ENCODE results near the gene NKX2-1.

NKX2-1 gene

GRCh38 chr14:36521598-36522345 lies 1.7 kb upstream of the NKX2-1 start:
- Mint-ChIP-seq H3K4me3 (no peak overlapping the region), H3K36me3 (no peaks in the 10 kb centered on the region), H3K27me3 (peaks cover 48% of the 10 kb centered on the region)

GRCh38 chr14:36520601-36521525 lies 831 bp upstream of the NKX2-1 start:
- peak overlapping the region; percentile 30 for H3K4me3 Mint-ChIP-seq
- no peaks in the 10 kb centered on the region for H3K9me3 Mint-ChIP-seq
- peaks cover 13% of the 10 kb centered on the region for H3K4me1 Mint-ChIP-seq
- H3K27me3 Mint-ChIP-seq = peaks cover 46% of the 10 kb centered on the region
- H3K27ac Mint-ChIP-seq = no peak overlapping the region
- no peaks in the 10 kb centered on the region for H3K36me3 Mint-ChIP-seq

More at GRCh38 chr14:36521598-36522345, 1.7 kb upstream of the NKX2-1 start:
- H3K9me3 Mint-ChIP-seq = no peaks in the 10 kb centered on the region
- peaks cover 13% of the 10 kb centered on the region for H3K4me1 Mint-ChIP-seq
- no peak overlapping the region for H3K27ac Mint-ChIP-seq

GRCh38 chr14:36518586-36519430 lies 1.2 kb downstream of the NKX2-1 start:
- Mint-ChIP-seq H3K27me3 (peaks cover 54% of the 10 kb centered on the region), H3K4me3 (peak overlapping the region; percentile 73), H3K4me1 (peaks cover 13% of the 10 kb centered on the region), H3K27ac (no peak overlapping the region), H3K9me3 (no peaks in the 10 kb centered on the region), H3K36me3 (no peaks in the 10 kb centered on the region)

GRCh38 chr14:36518031-36518585 lies 1.9 kb downstream of the NKX2-1 start:
- Mint-ChIP-seq H3K9me3 (no peaks in the 10 kb centered on the region), H3K27me3 (peaks cover 50% of the 10 kb centered on the region), H3K36me3 (no peaks in the 10 kb centered on the region), H3K27ac (no peak overlapping the region), H3K4me3 (no peak overlapping the region), H3K4me1 (peaks cover 13% of the 10 kb centered on the region)

- Mint-ChIP-seq H3K9me3 (no peaks in the 10 kb centered on the region), H3K27ac (no peak overlapping the region), H3K4me3 (no peak overlapping the region), H3K36me3 (no peaks in the 10 kb centered on the region), H3K27me3 (peaks cover 52% of the 10 kb centered on the region), H3K4me1 (peaks cover 13% of the 10 kb centered on the region)
Measured at GRCh38 chr14:36517242-36518030, 2.6 kb downstream of the NKX2-1 start.

- no peak overlapping the region for H3K27ac Mint-ChIP-seq
- peaks cover 53% of the 10 kb centered on the region for H3K27me3 Mint-ChIP-seq
- H3K4me3 Mint-ChIP-seq = no peak overlapping the region
- peaks cover 9% of the 10 kb centered on the region for H3K4me1 Mint-ChIP-seq
- no peaks in the 10 kb centered on the region for H3K9me3 Mint-ChIP-seq
- H3K36me3 Mint-ChIP-seq = no peaks in the 10 kb centered on the region
Measured at GRCh38 chr14:36516719-36517241, 3.3 kb downstream of the NKX2-1 start.

GRCh38 chr14:36515896-36516718 lies 3.9 kb downstream of the NKX2-1 start:
- H3K4me3 Mint-ChIP-seq = no peak overlapping the region
- no peak overlapping the region for H3K27ac Mint-ChIP-seq

GRCh38 chr14:36515105-36515593 lies 4.9 kb downstream of the NKX2-1 start:
- no peaks in the 10 kb centered on the region for H3K9me3 Mint-ChIP-seq
- H3K36me3 Mint-ChIP-seq = no peaks in the 10 kb centered on the region
- H3K4me3 Mint-ChIP-seq = no peak overlapping the region
- peaks cover 57% of the 10 kb centered on the region for H3K27me3 Mint-ChIP-seq
- peaks cover 9% of the 10 kb centered on the region for H3K4me1 Mint-ChIP-seq
- H3K27ac Mint-ChIP-seq = no peak overlapping the region

More at GRCh38 chr14:36515896-36516718, 3.9 kb downstream of the NKX2-1 start:
- Mint-ChIP-seq H3K36me3 (no peaks in the 10 kb centered on the region), H3K27me3 (peaks cover 50% of the 10 kb centered on the region), H3K4me1 (peaks cover 9% of the 10 kb centered on the region), H3K9me3 (no peaks in the 10 kb centered on the region)

GRCh38 chr14:36514278-36515104 lies 5.5 kb downstream of the NKX2-1 start:
- Mint-ChIP-seq H3K27me3 (peaks cover 60% of the 10 kb centered on the region), H3K4me1 (peaks cover 5% of the 10 kb centered on the region), H3K4me3 (no peak overlapping the region), H3K27ac (no peak overlapping the region), H3K9me3 (no peaks in the 10 kb centered on the region), H3K36me3 (no peaks in the 10 kb centered on the region)

GRCh38 chr14:36513451-36514277 lies 6.4 kb downstream of the NKX2-1 start:
- Mint-ChIP-seq H3K27me3 (peaks cover 64% of the 10 kb centered on the region), H3K27ac (no peak overlapping the region), H3K9me3 (no peaks in the 10 kb centered on the region), H3K4me1 (no peaks in the 10 kb centered on the region), H3K4me3 (no peak overlapping the region), H3K36me3 (no peaks in the 10 kb centered on the region)

- no peaks in the 10 kb centered on the region for H3K36me3 Mint-ChIP-seq
- no peak overlapping the region for H3K4me3 Mint-ChIP-seq
- peaks cover 65% of the 10 kb centered on the region for H3K27me3 Mint-ChIP-seq
- H3K9me3 Mint-ChIP-seq = no peaks in the 10 kb centered on the region
- peaks cover under 1% of the 10 kb centered on the region for H3K4me1 Mint-ChIP-seq
- no peak overlapping the region for H3K27ac Mint-ChIP-seq
Measured at GRCh38 chr14:36513012-36513420, 7.0 kb downstream of the NKX2-1 start.

GRCh38 chr14:36512585-36513003 lies 7.4 kb downstream of the NKX2-1 start:
- H3K27me3 Mint-ChIP-seq = peaks cover 69% of the 10 kb centered on the region
- H3K27ac Mint-ChIP-seq = no peak overlapping the region
- peaks cover 5% of the 10 kb centered on the region for H3K4me1 Mint-ChIP-seq
- H3K4me3 Mint-ChIP-seq = no peak overlapping the region
- H3K36me3 Mint-ChIP-seq = peaks cover 2% of the 10 kb centered on the region
- H3K9me3 Mint-ChIP-seq = peaks cover 4% of the 10 kb centered on the region

Measured in activated naive CD4-positive, alpha-beta T cell treated with anti-CD3 and anti-CD28 coated beads, Interleukin-2, amount 50 U/mL, for 24 hours (primary cell).